ENCODE data around the gene MAP3K5.

Gene MAP3K5

DNA sequence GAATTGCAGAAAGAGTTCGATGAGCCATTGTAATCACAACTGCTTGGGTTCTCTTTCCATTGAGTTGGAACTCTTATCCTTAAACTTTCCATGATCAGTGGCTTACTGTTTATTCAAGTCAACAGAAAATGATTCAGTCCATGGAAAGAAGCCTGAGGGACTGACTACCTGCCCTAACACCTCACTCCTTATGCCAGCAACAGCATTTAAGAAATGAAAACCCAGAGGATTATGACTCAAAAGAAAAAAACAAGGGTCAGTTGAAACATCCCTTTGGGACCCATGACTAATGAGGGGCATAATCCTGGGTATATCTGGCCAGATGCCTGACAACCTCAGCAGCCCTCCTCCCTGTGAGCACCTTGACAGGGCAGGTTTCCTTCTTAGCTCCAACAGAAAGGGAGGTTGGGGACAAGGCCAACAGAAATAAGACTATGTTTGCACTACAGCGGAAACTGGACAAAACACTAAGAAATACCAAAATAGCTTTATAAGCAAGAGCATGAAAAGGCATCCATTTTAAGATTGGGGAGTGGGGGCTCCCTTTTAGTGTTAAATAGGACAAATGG, 106.7 kb downstream of the MAP3K5 start:
- DNase-seq (ENCODE audit: low read depth in 2 of 2), result no peak

DNA sequence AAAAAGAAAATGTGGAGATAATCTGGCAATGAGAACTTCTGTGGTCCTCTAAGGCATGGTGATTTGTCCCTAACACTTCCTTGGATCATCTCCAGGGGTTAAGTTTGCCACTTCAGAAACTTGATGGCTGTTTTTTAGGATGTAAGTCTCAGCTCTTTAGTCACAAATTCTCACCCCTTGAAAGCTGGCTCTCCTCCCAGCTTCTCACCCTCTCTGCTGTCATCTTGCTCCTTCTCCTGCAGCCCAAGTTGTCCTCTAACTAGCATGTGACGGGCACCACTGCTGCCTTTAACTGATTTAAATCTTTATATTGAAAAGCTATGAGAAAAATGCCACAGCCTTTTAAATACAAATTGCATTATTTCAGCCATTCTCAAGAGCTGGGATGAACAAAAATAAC, 107.8 kb downstream of the MAP3K5 start:
- no peak for DNase-seq (ENCODE audit: low read depth in 2 of 2)

DNA sequence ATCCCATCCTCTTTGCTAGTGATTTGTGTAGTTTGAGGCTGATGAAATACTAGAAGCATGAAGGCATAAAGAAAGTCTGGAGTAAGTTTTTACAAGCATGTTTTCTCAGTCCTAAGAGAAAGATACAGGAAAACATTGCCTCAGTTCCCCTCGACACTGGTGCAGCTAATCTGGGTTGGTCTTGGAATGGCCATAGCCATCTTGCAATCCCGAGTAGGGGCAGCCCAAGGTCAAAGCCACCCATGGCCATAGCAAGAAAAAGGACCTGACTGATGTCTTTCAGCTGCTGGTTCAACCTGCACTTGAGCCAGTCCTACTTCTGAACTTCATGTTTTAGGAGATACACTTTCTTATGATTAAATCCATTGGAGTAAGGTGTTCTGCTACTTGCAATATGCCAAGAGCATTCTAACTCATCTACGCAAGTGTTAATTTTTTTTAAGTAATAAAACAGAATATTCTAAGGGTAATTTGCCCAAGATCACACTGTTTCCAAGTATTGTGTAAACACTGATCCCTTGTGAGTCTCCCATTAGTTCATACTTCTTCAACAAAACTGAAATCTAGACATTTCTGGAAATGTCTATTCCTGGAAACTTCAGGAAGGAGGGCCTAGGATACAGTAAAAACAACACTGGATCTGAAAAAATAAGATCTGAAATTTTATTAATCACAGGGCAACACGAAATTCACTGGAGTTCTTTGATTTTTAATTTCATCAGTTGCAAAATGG, 108.9 kb downstream of the MAP3K5 start:
- no peak for DNase-seq (ENCODE audit: low read depth in 2 of 2)

DNA sequence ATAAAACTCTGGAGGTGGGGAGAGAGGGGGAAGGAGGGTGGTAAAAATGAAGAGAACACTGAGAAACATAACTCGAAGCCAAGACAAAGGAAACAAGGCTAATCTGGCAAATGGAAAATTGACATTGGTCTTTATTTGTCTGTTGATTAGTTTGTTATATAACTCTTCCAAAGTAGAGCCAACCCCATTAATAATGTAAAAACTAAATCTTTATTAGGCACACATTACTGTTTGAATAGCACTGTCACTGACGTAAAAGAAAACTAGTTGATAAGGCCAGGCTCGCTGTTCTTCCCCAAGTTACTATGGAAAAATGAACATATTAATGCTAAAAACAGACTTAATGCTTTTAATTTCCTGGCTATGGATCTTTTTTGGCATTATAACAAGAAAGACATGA, 110.0 kb downstream of the MAP3K5 start:
- no peak for DNase-seq (ENCODE audit: low read depth in 2 of 2)

DNA sequence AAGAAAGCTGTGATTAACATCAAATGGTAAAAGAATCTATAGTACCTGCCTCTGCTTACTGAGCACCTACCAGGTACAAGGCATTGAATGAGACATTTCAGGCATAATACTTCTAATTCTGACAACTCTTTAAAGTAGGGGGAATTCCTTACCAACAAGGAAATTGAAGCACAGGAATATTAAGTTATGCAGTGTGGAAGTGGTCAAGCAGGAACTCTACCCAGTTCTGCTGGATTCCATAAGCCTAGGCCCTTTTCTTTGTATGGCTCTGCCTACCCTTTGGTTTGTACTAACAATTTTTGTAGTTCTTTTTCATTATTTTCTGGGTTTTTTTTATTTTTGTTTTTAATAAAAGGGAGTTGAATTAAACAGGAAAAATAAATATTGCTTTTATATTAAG, 114.5 kb downstream of the MAP3K5 start:
- DNase-seq (ENCODE audit: low read depth in 2 of 2), result no peak

DNA sequence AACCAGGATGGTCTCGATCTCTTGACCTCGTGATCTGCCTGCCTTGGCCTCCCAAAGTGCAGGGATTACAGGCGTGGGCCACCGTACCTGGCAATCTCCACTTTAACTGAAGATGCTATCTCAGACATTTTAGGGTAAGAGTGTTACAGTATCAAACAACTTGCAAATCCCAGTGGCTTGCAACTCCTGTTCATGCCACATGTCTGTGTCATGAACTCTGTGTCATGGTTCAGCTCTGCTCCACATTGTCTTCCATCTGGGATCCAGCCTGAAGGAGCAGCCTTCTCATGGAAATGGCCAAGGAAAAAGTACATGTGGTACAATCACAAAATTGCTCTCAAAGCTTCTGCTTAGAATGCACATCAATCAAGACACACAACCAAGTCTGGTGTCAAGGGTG, 114.9 kb downstream of the MAP3K5 start:
- no peak for DNase-seq (ENCODE audit: low read depth in 2 of 2)

DNA sequence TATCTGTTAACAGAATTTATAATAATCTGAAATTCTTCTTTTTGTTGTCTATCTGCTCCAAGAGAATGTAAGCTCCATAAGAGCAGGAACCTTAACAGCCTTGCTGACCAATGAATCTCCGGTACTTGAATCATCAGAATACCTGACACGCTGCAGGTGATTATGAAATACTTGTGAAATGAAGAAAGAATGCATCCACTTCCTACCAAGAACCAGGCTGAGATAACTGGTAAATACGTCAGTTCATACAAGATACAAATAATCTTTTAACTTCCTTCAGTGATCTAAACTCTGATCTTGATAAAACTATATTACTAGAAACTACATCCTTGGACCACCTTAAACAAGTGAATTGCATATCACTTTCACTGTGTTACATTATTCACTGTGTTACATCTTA, 116.2 kb downstream of the MAP3K5 start:
- DNase-seq (ENCODE audit: low read depth in 2 of 2), result no peak

DNA sequence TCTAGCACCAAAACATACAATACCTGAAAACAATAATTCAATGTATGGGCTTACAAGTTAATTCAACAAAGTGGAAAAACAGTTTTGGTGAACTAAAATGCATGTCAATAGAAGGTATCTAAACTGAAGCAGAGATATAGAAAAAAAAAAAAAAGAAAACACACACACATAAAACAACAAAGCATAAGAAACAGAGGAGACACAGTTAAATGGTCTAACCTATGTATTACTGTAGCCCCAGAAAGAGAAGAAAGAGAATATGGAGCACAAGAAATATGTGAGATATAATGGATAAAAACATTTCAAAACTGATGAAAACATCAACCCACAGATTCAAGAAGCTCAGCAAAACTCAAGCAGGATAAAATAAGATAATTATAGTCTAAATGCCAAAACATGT, 118.7 kb downstream of the MAP3K5 start:
- no peak for DNase-seq (ENCODE audit: low read depth in 2 of 2)

DNA sequence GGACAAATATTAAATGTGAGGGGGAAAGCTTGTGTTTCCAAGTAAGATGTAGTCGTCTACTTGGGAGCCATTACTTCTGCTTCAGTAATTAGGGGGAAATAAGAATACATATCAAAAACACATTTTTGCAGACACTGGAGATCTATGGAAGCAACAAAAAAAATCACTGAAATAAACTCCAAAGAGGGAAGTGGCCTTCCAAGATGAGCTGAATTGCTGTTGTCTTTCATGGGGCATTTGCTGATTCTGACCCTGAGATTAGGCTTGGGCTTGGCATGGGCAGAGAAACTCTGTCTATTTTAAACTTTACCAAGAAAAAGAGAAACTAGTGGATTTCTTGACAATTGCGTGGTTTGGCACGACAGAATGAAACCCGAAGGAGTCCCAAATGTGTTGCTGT, 120.1 kb downstream of the MAP3K5 start:
- no peak for DNase-seq (ENCODE audit: low read depth in 2 of 2)

DNA sequence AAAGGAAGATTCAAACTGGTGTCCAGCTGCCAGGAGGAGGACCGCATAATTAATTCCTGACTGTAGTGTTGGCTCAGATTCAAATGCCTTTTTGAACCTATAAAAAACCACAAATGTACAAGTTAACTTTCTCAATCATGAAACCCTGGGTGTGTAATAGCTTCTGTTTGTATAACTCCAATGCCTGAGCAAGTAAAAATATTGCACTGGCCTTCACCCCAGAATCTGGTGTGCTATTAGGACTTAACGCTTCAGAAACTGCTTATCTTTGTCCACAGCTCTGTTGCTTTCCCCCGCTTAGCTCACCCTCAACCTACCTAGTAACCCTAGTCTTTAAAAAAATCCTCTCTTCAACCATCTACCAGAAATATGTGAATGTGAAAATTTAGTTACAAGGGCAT, 123.0 kb downstream of the MAP3K5 start:
- DNase-seq (ENCODE audit: low read depth in 2 of 2), result no peak

DNA sequence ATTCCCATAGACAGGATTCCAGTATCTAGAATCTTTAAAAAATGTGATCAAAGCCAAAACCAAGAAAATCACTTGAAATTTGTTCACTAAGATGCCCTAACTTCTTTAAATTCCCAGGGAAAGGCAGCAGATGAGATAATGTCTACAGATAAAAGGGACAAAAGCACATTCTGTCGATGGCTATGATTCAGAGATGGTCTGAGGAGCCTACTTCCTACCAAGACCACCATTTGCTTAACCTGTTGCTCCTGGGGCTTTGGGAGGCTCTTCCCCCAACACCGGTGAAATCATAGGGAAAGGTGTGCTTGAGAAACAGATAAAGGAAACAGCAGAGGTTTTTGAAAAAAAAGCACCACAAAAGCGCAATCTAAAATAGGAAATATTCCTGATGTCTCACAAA, 123.7 kb downstream of the MAP3K5 start:
- no peak for DNase-seq (ENCODE audit: low read depth in 2 of 2)

DNA sequence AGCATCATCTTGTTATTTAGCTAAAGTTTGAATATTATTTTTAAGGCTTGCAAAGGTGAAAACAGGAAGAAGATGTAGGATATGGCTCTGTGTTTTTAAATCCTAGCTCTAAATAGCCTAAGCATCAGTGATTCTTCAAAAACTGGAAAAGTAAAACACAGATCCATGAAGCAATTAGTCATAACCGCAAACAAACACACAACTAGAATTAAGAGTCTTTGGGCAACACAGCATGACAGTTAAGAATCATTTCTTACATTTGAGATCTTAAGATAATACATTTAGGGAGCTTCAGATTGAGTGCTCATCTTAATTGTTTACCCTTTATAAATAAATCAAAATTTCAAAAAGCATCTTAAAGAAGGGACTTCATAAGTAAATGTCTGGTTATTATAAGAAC, 126.2 kb downstream of the MAP3K5 start:
- no peak for DNase-seq (ENCODE audit: low read depth in 2 of 2)

DNA sequence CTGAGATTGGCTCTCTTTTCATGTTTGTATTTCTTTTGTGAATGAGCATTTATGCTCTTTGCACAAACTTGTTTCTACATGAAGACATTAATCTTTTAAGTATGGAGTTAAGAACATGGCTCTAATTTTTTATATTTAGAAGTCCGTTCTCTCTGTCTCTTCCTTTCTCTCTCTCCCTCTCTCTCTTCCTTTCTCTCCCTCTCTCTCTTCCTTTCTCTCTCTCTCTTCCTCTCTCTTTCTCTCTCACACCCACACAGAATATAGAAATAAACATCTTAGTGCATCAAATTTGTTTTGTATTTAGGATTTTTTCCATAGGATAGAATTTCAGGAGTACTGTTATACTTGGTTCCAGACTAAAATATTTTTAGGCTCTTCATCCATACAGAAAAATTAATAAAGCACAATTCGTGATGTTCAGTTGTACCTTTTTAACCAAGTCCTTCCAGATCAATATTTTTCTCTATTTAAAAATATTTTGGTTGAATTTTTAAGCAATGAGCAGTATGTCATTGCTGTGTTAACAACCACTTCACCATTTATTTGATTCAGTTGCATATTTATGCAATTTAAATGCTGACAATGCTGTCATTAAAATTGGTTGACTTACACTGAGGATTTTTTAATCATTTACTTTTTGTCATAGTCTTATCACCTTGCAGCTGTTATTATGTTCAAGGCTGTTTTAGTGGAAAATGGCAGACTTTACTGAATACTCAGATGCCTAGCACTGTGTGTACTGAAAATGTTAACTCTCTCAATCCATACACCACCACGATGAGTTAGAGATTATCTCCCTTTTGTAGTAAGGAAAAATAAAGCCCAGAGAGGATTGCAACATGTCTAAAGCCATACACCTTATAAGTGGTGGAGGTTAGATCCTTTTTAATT, 129.7 kb downstream of the MAP3K5 start:
- DNase-seq (ENCODE audit: low read depth in 2 of 2), result no peak

DNA sequence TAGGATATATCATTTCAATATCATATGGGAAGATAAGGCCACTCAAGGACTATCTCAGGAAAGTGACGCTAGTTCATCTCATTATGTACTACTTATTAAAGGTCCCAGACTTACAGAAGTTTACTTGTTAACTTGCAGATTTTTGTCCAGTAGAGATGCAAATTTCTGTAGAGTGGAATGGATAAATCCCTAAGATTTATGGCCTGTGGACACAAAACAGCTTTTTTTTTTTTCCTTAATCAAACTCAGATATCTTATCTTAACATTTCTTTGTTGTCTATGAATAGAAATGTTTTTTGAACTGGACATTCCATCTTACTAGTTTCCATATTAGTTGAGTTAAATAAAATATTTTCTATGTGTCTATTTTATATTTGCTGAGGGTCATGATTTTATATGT, 131.6 kb downstream of the MAP3K5 start:
- DNase-seq (ENCODE audit: low read depth in 2 of 2), result no peak

DNA sequence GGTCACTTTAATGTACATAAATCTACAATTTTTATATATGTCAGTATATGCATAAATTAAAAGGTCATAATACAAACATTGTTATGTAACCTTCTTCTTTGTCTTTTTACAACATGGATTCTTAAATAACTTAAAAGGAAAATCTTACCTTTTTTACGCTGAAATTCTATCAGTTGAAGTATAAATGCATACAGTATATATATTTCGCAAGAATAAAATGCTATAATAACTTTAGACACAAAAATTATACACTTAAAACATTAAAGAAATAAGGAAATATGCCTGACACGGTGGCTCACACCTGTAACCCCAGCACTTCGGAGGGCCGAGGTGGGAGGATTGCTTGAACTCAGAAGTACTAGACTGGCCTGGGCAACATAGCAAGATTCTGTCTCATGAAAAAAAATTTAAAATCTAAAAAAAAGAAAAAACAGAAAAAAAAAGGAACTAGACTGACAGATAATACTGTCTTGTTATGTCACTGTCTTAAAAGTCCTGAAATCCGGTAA, 132.2 kb downstream of the MAP3K5 start:
- no peak for DNase-seq (ENCODE audit: low read depth in 2 of 2)

DNA sequence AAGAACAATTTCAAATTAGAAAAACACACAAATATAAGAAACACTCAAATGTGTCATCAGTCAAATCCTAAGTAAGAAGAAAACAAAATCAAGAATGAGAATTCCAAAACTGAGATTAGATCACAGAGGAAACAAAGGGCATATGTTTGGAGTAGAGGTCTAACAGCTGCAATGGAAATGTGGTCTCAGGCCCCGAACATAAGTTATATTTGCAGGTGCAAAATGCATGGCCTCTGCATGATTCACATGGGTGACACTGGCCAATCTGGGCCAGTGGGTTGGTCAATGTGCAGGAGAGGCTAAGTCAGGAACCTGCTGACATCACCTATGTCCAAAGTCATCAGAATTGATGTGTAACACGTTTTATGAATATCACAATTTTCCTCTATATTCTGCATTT, 133.6 kb downstream of the MAP3K5 start:
- DNase-seq (ENCODE audit: low read depth in 2 of 2), result no peak

DNA sequence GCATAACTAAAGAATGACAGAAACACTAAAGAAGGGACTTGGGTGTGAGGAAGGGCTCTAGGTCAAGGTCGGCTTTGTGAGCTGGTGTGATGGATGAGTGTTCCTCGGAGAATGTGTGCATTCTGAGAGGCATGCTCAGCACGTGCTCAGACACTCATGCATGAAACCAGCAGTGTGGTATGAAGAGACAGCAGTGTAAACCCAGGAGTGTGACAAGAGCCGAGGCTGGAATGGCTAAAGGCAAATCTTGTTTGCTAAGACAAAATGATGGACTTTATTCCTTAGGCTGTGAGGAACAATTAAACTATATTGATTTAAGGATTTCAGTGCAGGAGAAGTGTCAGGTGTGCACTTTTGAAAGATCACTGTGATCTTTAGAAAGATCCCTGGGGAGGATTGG, 134.6 kb downstream of the MAP3K5 start:
- DNase-seq (ENCODE audit: low read depth in 2 of 2), result no peak

DNA sequence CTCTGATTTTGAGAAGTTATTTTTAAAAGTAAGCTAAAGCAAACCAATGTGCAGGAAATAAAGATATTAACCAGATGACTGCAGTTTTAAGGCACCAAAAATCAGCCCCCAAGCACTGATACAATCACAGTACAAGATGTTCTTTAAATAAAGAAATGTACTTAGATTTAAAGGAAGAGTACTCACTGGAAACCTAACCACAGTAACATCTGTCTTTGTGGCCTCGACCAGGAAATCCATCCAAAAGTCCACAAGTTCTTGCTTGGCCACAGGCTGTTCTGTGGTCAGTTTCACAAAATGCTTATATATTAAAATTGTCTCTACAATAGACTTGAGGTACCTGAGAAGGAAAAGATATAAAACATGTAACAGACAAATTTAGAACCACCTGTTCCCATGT, 136.2 kb downstream of the MAP3K5 start:
- DNase-seq (ENCODE audit: low read depth in 2 of 2), result no peak

DNA sequence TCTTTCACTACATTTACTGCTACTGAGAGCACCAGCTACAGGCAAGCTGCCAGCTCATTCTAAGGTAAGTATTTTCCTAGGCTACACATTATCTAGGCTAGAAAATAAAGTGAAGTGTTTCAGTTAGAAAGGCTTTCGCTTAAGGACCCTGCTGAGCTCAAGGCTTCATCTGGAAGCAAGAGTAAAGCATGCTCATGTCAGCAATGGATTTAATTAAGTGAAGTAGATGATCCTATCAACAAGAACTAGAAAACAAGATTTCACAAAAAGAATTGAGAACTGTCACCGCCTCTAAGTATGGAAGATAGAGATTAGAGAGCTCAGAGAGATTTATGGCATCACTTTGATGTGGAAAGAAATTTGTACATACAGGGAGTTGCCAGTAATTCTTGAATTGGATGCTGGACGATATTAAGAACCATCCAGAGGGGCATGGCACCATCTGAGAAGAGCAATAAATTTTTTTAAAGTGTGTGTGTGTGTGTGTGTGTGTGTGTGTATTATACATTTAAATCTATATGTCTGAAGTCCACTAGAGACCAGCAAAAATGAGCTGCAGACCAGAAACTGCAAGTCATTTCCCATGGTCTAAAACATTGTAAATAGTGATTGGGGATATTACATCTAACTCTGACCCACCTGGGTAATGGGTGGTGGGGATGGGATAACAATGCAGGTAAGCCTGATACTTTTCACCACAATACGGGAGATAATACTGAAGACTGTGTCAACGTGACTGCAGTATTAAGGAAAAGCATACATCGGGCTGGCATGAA, 136.8 kb downstream of the MAP3K5 start:
- no peak for DNase-seq (ENCODE audit: low read depth in 2 of 2)

DNA sequence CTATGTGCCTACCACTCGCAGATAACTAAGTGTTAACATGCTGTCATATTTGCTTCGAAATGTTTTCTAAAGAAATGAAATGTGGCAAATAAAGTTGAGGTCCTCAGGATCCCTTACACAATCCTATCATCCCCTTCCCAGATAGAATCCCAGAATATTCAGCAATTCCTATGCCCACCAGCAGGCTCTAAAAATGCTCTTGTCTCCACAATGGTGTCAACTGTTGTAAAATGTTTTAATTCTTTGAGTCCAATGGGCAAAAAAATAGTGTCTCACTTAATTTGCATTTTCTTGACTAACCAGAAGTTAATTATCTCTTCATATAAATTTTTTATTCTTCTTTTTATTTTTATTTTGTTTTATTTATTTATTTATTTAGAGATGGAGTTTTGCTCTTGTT, 138.2 kb downstream of the MAP3K5 start:
- DNase-seq (ENCODE audit: low read depth in 2 of 2), result no peak

DNA sequence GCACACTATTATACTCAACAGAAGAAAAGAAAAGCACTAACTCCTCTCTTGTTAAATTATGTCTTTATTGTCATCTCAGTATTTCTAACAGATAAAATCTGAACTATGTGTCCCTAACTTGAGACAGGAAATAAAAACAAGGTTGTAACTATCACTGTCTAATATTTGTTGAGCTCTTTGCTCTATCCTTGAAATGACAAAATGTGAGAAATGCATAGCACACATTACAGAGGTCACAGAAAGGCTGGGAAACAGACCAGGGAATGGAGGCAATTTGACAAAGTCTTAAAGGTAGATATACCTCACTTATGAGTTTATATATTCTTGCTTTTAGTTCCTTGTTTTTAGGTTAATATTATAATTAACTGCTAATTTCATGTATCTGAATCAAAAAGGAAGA, 139.6 kb downstream of the MAP3K5 start:
- DNase-seq (ENCODE audit: low read depth in 2 of 2), result no peak

DNA sequence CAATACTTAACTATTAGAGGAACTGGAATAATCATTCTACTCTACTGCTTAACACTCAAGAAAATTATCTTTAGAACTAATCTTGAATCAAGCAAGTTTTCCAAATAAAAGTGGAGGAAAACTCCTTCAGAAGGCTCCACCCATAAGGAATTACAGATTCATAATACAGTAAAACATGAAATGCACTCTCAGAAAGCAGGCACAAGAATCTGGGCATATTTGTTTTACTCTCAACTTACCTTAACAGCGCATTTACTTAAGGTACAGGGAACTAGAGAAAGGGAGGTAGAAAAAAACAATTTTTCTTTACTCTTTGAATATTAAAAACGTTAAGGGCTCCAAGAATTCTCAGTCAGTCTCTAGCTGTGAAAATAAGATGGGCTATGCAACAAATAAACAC, 140.3 kb downstream of the MAP3K5 start:
- no peak for DNase-seq (ENCODE audit: low read depth in 2 of 2)

All from activated CD4-positive, alpha-beta T cell treated with anti-CD3 and anti-CD28 coated beads for 24 hours (primary cell).